HL-60 (cell line): ENCODE measurements around the gene C19orf47.

Source experiments
- DNase-seq, 2 experiments: peaks; one replicate each; pipeline ENCODE4 v3.0.0-alpha.2; 2010 to 2020; ENCODE audit warnings: low read depth in 1 of 2, low spot score in 1 of 2
- H3K27ac ChIP-seq: fragments of 250-450 bp; sonication (Bioruptor Pico); replicated peaks from 2 replicates; pipeline ENCODE4 v1.5.1; 2020; ENCODE audit warnings: mild to moderate bottlenecking, moderate library complexity
- H3K27me3 ChIP-seq: fragments of 250-450 bp; sonication (Bioruptor Pico); 2 replicates; pipeline ENCODE4 v1.5.1; 2021; ENCODE audit warnings: mild to moderate bottlenecking, moderate library complexity; ENCODE audit not compliant: insufficient read depth, poor library complexity, severe bottlenecking
- H3K4me3 ChIP-seq: replicated peaks from 2 replicates; pipeline ENCODE4 v1.5.1; 2011; ENCODE audit warnings: mild to moderate bottlenecking, control low read depth, low read length; ENCODE audit not compliant: insufficient read depth
- GABPA ChIP-seq: IDR thresholded peaks from 2 replicates; pipeline ENCODE4 v1.6.1; 2012; ENCODE audit warnings: low read depth
- POLR2AphosphoS5 ChIP-seq: IDR thresholded peaks from 2 replicates; pipeline ENCODE4 v1.6.1; 2012; ENCODE audit warnings: low read depth
- SPI1 ChIP-seq: IDR thresholded peaks from 2 replicates; pipeline ENCODE4 v1.6.1; 2012; ENCODE audit warnings: low read depth, mild to moderate bottlenecking, borderline replicate concordance
- TF ChIP-seq, protein P1 (sequence below): IDR thresholded peaks from one replicate; pipeline ENCODE4 v1.5.1; 2011; ENCODE audit warnings: low read length, control low read depth, inconsistent platforms; ENCODE audit not compliant: insufficient read depth
- TF ChIP-seq, protein P2 (sequence below): IDR thresholded peaks from 2 replicates; pipeline ENCODE4 v1.6.1; 2012; ENCODE audit warnings: low read depth; ENCODE audit not compliant: insufficient replicate concordance

Gene C19orf47

DNA sequence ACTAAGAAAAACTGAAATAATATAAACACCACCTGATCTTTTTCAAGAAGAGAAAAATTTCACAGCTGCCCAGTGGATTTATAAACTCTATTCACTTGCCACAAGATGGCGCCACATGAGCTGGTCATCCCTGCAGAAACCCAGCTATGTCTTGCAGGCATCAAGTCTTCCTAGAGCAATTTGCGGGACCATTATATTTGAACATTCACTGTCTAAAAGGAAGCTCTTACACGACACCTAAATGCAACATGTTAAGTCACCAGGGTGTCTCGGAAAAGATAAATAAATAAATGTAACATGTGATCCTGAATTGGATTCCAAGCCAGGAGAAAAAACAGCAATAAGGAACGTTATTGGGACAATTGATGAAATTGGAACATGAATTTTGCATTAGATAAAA is 42.8 kb downstream of the C19orf47 start:
- peak; percentile 71 to 85 for DNase-seq
- TF ChIP-seq SPI1 (no peak), GABPA (no peak)
- TF ChIP-seq, protein P1, sequence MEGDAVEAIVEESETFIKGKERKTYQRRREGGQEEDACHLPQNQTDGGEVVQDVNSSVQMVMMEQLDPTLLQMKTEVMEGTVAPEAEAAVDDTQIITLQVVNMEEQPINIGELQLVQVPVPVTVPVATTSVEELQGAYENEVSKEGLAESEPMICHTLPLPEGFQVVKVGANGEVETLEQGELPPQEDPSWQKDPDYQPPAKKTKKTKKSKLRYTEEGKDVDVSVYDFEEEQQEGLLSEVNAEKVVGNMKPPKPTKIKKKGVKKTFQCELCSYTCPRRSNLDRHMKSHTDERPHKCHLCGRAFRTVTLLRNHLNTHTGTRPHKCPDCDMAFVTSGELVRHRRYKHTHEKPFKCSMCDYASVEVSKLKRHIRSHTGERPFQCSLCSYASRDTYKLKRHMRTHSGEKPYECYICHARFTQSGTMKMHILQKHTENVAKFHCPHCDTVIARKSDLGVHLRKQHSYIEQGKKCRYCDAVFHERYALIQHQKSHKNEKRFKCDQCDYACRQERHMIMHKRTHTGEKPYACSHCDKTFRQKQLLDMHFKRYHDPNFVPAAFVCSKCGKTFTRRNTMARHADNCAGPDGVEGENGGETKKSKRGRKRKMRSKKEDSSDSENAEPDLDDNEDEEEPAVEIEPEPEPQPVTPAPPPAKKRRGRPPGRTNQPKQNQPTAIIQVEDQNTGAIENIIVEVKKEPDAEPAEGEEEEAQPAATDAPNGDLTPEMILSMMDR: peak; percentile 22
- TF ChIP-seq, protein P2, sequence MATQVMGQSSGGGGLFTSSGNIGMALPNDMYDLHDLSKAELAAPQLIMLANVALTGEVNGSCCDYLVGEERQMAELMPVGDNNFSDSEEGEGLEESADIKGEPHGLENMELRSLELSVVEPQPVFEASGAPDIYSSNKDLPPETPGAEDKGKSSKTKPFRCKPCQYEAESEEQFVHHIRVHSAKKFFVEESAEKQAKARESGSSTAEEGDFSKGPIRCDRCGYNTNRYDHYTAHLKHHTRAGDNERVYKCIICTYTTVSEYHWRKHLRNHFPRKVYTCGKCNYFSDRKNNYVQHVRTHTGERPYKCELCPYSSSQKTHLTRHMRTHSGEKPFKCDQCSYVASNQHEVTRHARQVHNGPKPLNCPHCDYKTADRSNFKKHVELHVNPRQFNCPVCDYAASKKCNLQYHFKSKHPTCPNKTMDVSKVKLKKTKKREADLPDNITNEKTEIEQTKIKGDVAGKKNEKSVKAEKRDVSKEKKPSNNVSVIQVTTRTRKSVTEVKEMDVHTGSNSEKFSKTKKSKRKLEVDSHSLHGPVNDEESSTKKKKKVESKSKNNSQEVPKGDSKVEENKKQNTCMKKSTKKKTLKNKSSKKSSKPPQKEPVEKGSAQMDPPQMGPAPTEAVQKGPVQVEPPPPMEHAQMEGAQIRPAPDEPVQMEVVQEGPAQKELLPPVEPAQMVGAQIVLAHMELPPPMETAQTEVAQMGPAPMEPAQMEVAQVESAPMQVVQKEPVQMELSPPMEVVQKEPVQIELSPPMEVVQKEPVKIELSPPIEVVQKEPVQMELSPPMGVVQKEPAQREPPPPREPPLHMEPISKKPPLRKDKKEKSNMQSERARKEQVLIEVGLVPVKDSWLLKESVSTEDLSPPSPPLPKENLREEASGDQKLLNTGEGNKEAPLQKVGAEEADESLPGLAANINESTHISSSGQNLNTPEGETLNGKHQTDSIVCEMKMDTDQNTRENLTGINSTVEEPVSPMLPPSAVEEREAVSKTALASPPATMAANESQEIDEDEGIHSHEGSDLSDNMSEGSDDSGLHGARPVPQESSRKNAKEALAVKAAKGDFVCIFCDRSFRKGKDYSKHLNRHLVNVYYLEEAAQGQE: no peak
- H3K27me3 ChIP-seq: no peaks in the 10 kb centered on the region
- no peak overlapping the region for H3K4me3 ChIP-seq
- no peak overlapping the region for H3K27ac ChIP-seq

DNA sequence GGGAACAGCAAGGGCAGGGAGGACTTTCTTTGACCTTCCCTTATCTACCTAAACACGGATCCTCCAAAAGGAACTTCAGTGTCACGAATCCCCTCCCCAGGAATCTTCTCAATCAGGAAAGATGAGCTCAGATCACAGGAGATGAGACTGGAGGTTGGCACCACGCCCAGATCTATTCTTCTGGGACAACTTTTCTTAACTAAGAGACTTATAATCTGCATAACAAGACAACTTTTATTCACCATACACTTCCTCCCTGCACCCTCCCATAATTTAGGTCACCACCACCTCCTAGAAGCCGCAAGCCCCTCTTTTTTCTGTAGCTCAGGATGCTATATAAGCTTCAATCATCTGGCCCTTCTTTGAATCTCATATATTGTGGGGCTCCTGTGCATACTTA is 43.9 kb downstream of the C19orf47 start:
- H3K27me3 ChIP-seq: no peaks in the 10 kb centered on the region
- TF ChIP-seq SPI1 (no peak), GABPA (no peak), POLR2AphosphoS5 (no peak)
- TF ChIP-seq, protein P1: no peak
- TF ChIP-seq, protein P2: no peak
- H3K4me3 ChIP-seq: no peak overlapping the region
- no peak overlapping the region for H3K27ac ChIP-seq
- no peak for DNase-seq

DNA sequence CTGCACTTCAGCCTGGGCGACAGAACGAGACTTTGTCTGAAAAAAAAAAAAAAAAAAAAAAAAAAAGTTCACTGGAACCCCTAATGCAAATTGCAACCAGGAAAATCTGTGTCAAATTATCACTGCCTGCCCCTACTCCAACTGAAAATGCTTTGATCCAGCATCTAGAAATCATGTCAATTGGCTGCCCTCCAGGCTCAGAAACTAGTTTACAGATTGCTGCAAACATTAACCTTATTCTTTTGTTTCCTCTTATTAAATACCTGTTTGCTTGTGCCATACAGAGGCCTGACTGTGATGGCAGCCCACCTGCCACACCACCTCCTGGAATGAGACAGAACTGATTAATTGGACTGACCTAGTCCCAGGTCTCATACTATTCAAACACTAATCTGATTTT is 44.4 kb downstream of the C19orf47 start:
- no peak overlapping the region for H3K4me3 ChIP-seq
- no peak overlapping the region for H3K27ac ChIP-seq
- TF ChIP-seq POLR2AphosphoS5: no peak
- TF ChIP-seq GABPA: no peak
- no peak for TF ChIP-seq SPI1
- TF ChIP-seq, protein P1: no peak
- TF ChIP-seq, protein P2: no peak
- no peaks in the 10 kb centered on the region for H3K27me3 ChIP-seq
- DNase-seq: no peak
